Measurements from ENCODE around the gene ZNF260. TPM values are rescaled to one million over a fixed set of nuclear protein-coding genes. Genes with fewer than 3 reads are reported as not detected.
A peak's percentile ranks its signal among the peaks of the same experiment; 100 is the strongest.
"Not testable (repeated sequence)": the region's sequence is repeated elsewhere in the genome, so short reads cannot be mapped to it uniquely, and the experiment has no call there.

ZNF260 gene
- total RNA-seq, 1 experiment from 2014 or later, result 24.1 TPM

GRCh38 chr19:36497001-36497400 is 31.1 kb downstream of the ZNF260 start:
- TF ChIP-seq RORB (CRISPR knock-in tag; IDR thresholded peaks at IDR 0.05) (no peak), CBFB (CRISPR knock-in tag; IDR thresholded peaks at IDR 0.05; ENCODE audit: low read depth) (no peak), GABPB1 (CRISPR knock-in tag; IDR thresholded peaks at IDR 0.05) (no peak), ARID4B (CRISPR knock-in tag; IDR thresholded peaks at IDR 0.05; ENCODE audit: borderline replicate concordance) (no peak), HMGA2 (CRISPR knock-in tag; IDR thresholded peaks at IDR 0.05) (no peak), SOX15 (CRISPR knock-in tag; IDR thresholded peaks at IDR 0.05) (no peak), SP1 (CRISPR knock-in tag; conservative IDR thresholded peaks at IDR 0.05) (no peak), GRHL2 (CRISPR knock-in tag; IDR thresholded peaks at IDR 0.05; ENCODE audit: insufficient replicate concordance, severe bottlenecking) (no peak), ZNF232 (CRISPR knock-in tag; IDR thresholded peaks at IDR 0.05) (no peak), NFE2L1 (CRISPR knock-in tag; IDR thresholded peaks at IDR 0.05) (no peak), NR3C1 (CRISPR knock-in tag; conservative IDR thresholded peaks at IDR 0.05; ENCODE audit: low read depth) (no peak), ZNF423 (CRISPR knock-in tag; IDR thresholded peaks at IDR 0.05) (no peak), ZMAT4 (CRISPR knock-in tag; IDR thresholded peaks at IDR 0.05) (no peak)
- TF ChIP-seq, protein P1, sequence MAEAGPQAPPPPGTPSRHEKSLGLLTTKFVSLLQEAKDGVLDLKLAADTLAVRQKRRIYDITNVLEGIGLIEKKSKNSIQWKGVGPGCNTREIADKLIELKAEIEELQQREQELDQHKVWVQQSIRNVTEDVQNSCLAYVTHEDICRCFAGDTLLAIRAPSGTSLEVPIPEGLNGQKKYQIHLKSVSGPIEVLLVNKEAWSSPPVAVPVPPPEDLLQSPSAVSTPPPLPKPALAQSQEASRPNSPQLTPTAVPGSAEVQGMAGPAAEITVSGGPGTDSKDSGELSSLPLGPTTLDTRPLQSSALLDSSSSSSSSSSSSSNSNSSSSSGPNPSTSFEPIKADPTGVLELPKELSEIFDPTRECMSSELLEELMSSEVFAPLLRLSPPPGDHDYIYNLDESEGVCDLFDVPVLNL (CRISPR knock-in tag; IDR thresholded peaks at IDR 0.05; ENCODE audit: borderline replicate concordance, low read depth), result no peak
- TF ChIP-seq, protein P2, sequence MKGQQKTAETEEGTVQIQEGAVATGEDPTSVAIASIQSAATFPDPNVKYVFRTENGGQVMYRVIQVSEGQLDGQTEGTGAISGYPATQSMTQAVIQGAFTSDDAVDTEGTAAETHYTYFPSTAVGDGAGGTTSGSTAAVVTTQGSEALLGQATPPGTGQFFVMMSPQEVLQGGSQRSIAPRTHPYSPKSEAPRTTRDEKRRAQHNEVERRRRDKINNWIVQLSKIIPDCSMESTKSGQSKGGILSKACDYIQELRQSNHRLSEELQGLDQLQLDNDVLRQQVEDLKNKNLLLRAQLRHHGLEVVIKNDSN (CRISPR knock-in tag; IDR thresholded peaks at IDR 0.05), result no peak
- TF ChIP-seq, protein P3, sequence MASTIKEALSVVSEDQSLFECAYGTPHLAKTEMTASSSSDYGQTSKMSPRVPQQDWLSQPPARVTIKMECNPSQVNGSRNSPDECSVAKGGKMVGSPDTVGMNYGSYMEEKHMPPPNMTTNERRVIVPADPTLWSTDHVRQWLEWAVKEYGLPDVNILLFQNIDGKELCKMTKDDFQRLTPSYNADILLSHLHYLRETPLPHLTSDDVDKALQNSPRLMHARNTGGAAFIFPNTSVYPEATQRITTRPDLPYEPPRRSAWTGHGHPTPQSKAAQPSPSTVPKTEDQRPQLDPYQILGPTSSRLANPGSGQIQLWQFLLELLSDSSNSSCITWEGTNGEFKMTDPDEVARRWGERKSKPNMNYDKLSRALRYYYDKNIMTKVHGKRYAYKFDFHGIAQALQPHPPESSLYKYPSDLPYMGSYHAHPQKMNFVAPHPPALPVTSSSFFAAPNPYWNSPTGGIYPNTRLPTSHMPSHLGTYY (CRISPR knock-in tag; IDR thresholded peaks at IDR 0.05), result no peak
- H3K27ac Mint-ChIP-seq, result no peak overlapping the region
- H3K4me3 Mint-ChIP-seq, result no peak overlapping the region
- peaks cover 30% of the 10 kb centered on the region for H3K9me3 Mint-ChIP-seq
- DNase-seq (ENCODE audit: low spot score) (no peak), ATAC-seq (no peak)
- H3K27me3 Mint-ChIP-seq (ENCODE audit: low read depth), result 0 out of 2 replicates have a peak, but pooled peaks cover 2% of the 10 kb centered on the region
- CTCF ChIA-PET, result no interaction called here
- H3K36me3 Mint-ChIP-seq, result peaks cover 14% of the 10 kb centered on the region
- no peaks in the 10 kb centered on the region for H3K4me1 Mint-ChIP-seq
- POLR2A ChIA-PET, result interaction anchor here (0.7 kb wide), 1 partner anchor 154 kb away, joined by 3 read pairs; no protein-coding TSS in a partner anchor

DNA sequence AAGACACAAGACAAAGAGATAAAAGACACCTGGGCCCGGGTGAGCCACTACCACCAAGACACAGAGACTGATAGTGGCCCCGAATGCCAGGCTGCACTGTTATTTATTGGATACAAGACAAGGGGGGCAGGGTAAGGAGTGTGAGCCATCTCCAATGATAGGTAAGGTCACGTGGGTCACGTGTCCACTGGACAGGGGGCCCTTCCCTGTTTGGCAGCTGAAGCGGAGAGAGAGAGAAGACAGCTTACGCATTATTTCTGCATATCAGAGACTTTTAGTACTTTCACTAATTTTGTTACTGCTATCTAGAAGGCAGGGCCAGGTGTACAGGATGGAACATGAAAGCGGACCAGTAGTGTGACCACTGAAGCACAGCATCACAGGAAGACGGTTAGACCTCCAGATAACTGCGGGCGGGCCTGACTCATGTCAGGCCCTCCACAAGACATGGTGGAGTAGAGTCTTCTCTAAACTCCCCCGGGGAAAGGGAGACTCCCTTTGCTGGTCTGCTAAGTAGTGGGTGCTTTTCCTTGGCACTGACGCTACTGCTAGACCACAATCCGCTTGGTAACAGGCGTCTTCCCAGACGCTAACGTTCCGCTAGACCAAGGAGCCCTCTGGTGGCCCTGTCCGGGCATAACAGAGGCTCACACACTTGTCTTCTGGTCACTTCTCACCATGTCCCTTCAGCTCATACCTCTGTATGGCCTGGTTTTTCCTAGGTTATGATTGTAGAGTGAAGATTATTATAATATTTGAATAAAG is 35.2 kb downstream of the ZNF260 start:
- H3K27ac Mint-ChIP-seq; POLR2A ChIA-PET; H3K27me3 Mint-ChIP-seq (ENCODE audit: low read depth); H3K4me3 Mint-ChIP-seq; ATAC-seq: not testable (repeated sequence)
- peaks cover 21% of the 10 kb centered on the region for H3K9me3 Mint-ChIP-seq
- TF ChIP-seq, protein P4, sequence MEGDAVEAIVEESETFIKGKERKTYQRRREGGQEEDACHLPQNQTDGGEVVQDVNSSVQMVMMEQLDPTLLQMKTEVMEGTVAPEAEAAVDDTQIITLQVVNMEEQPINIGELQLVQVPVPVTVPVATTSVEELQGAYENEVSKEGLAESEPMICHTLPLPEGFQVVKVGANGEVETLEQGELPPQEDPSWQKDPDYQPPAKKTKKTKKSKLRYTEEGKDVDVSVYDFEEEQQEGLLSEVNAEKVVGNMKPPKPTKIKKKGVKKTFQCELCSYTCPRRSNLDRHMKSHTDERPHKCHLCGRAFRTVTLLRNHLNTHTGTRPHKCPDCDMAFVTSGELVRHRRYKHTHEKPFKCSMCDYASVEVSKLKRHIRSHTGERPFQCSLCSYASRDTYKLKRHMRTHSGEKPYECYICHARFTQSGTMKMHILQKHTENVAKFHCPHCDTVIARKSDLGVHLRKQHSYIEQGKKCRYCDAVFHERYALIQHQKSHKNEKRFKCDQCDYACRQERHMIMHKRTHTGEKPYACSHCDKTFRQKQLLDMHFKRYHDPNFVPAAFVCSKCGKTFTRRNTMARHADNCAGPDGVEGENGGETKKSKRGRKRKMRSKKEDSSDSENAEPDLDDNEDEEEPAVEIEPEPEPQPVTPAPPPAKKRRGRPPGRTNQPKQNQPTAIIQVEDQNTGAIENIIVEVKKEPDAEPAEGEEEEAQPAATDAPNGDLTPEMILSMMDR (IDR thresholded peaks at IDR 0.05), result peak; percentile 57
- H3K36me3 Mint-ChIP-seq, result peaks cover 13% of the 10 kb centered on the region
- CTCF ChIA-PET, result interaction anchor here (0.6 to 0.8 kb wide), 4 partner anchors 11 to 248 kb away, joined by 3 to 4 read pairs (median 4); partner anchors contain the start of gene ZNF529
- peaks cover 11% of the 10 kb centered on the region for H3K4me1 Mint-ChIP-seq
- DNase-seq (ENCODE audit: low spot score), result peak; percentile 84

- Mint-ChIP-seq H3K36me3 (peaks cover 13% of the 10 kb centered on the region), H3K9me3 (peaks cover 15% of the 10 kb centered on the region), H3K4me1 (peaks cover 11% of the 10 kb centered on the region), H3K4me3 (peak overlapping the region; percentile 94; the same call in 1 of the 2 replicates)
- H3K27me3 Mint-ChIP-seq (ENCODE audit: low read depth); DNase-seq (ENCODE audit: low spot score); H3K27ac Mint-ChIP-seq; CTCF ChIA-PET; POLR2A ChIA-PET; ATAC-seq: not testable (repeated sequence)
Observed at GRCh38 chr19:36490846-36491245, 37.2 kb downstream of the ZNF260 start.
